NCI-H2196 treated with DMSO at 0.1 percent for 48 hours (cell line): ENCODE data around the gene KRTAP10-8.
"Not testable (repeated sequence)": the region's sequence is repeated elsewhere in the genome, so short reads cannot be mapped to it uniquely, and the experiment has no call there.

ENCODE experiments used
- DNase-seq: peaks from one replicate; lab custom pipeline; 2025; ENCODE audit not compliant: unreplicated experiment; lab: John Stamatoyannopoulos, UW

Gene KRTAP10-8

GRCh38 chr21:44598061-44598460 is 13.8 kb upstream of the KRTAP10-8 start:
- DNase-seq: no peak

GRCh38 chr21:44599264-44600029 is 12.4 kb upstream of the KRTAP10-8 start:
- no peak for DNase-seq

GRCh38 chr21:44600118-44600978 is 11.5 kb upstream of the KRTAP10-8 start, which contains the start of gene KRTAP10-7:
KRTAP10-7 (plus strand) TSS chr21:44600597; CDS start chr21:44600622, 25 bp downstream.
- DNase-seq: not testable (repeated sequence)

GRCh38 chr21:44601091-44601490 is 10.8 kb upstream of the KRTAP10-8 start:
- DNase-seq: not testable (repeated sequence)

- DNase-seq: no peak
These were observed 10.1 kb upstream of the KRTAP10-8 start for GRCh38 chr21:44601596-44602462.

GRCh38 chr21:44602463-44602850 is 9.4 kb upstream of the KRTAP10-8 start:
- DNase-seq: no peak

- no peak for DNase-seq
These were observed 8.6 kb upstream of the KRTAP10-8 start for GRCh38 chr21:44603109-44603875.

GRCh38 chr21:44603911-44604310 is 8.0 kb upstream of the KRTAP10-8 start:
- no peak for DNase-seq

- DNase-seq: no peak
These were observed 5.4 kb upstream of the KRTAP10-8 start for GRCh38 chr21:44606495-44606894.

- DNase-seq: no peak
These were observed 2.7 kb upstream of the KRTAP10-8 start for GRCh38 chr21:44609193-44609592.

- DNase-seq: not testable (repeated sequence)
These were observed 1.6 kb upstream of the KRTAP10-8 start for GRCh38 chr21:44610157-44610843.

- no peak for DNase-seq
These were observed 328 bp upstream of the KRTAP10-8 start for GRCh38 chr21:44611551-44611950.

- DNase-seq: no peak
These were observed 870 bp downstream of the KRTAP10-8 start for GRCh38 chr21:44612669-44613229.

- DNase-seq: no peak
These were observed 1.7 kb downstream of the KRTAP10-8 start for GRCh38 chr21:44613386-44614155.

GRCh38 chr21:44614161-44614631 is 2.3 kb downstream of the KRTAP10-8 start:
- DNase-seq: no peak

- DNase-seq: no peak
These were observed 3.1 kb downstream of the KRTAP10-8 start for GRCh38 chr21:44614961-44615391.

- DNase-seq: no peak
These were observed 3.6 kb downstream of the KRTAP10-8 start for GRCh38 chr21:44615466-44615865.

- no peak for DNase-seq
These were observed 4.2 kb downstream of the KRTAP10-8 start for GRCh38 chr21:44615911-44616590.
